SK-N-SH treated with all-trans-retinoic acid at 6 μM for 48 hours (cell line): Measurements from ENCODE around the gene KCP.

Experiments used
- ATAC-seq: fragments of 200-7000 bp; cut with Tn5 transposase; 3 replicates; pipeline ENCODE4 v1.9.1; 2020; ENCODE audit warnings: mild to moderate bottlenecking, moderate library complexity
- ARNTL ChIP-seq: fragments of 450-650 bp; formaldehyde crosslinking; IDR thresholded peaks from 2 replicates; pipeline ENCODE4 v1.5.0; 2020; ENCODE audit warnings: low read depth, mild to moderate bottlenecking, moderate library complexity, borderline replicate concordance
- CSDC2 ChIP-seq: fragments of 250-450 bp; sonication (Bioruptor Pico); IDR thresholded peaks from 2 replicates; pipeline ENCODE4 v1.5.0; 2020; ENCODE audit warnings: mild to moderate bottlenecking, moderate library complexity
- ESRRG ChIP-seq: fragments of 250-450 bp; sonication (Bioruptor Pico); IDR thresholded peaks from 2 replicates; pipeline ENCODE4 v1.6.1; 2021; ENCODE audit warnings: mild to moderate bottlenecking
- OSR1 ChIP-seq: fragments of 250-450 bp; sonication (Bioruptor Pico); IDR thresholded peaks from 2 replicates; pipeline ENCODE4 v1.8.0; 2022; ENCODE audit warnings: moderate library complexity, mild to moderate bottlenecking, inconsistent platforms
- PPARA ChIP-seq: fragments of 250-450 bp; sonication (Bioruptor Pico); IDR thresholded peaks from 2 replicates; pipeline ENCODE4 v1.5.0; 2020; ENCODE audit warnings: mild to moderate bottlenecking, borderline replicate concordance
- SNAI2 ChIP-seq: fragments of 250-450 bp; sonication (Bioruptor Pico); IDR thresholded peaks from 2 replicates; pipeline ENCODE4 v1.5.0; 2020; ENCODE audit warnings: mild to moderate bottlenecking, moderate library complexity
- TCF4 ChIP-seq: fragments of 250-450 bp; sonication (Bioruptor Pico); IDR thresholded peaks from 2 replicates; pipeline ENCODE4 v1.8.0; 2021; ENCODE audit warnings: mild to moderate bottlenecking, moderate library complexity, borderline replicate concordance
- ZC3H10 ChIP-seq: fragments of 250-450 bp; sonication (Bioruptor Pico); IDR thresholded peaks from 2 replicates; pipeline ENCODE4 v1.5.1; 2021; ENCODE audit warnings: mild to moderate bottlenecking, moderate library complexity
- ZNF565 ChIP-seq: fragments of 450-650 bp; formaldehyde crosslinking; conservative IDR thresholded peaks from 2 replicates; pipeline ENCODE4 v1.5.0; 2020; ENCODE audit warnings: low read depth, mild to moderate bottlenecking, moderate library complexity
- ZNF8 ChIP-seq: fragments of 450-650 bp; formaldehyde crosslinking; IDR thresholded peaks from 2 replicates; pipeline ENCODE4 v1.5.0; 2020; ENCODE audit warnings: mild to moderate bottlenecking, moderate library complexity
- TF ChIP-seq, protein P1 (sequence below): fragments of 250-450 bp; sonication (Bioruptor Pico); IDR thresholded peaks from 2 replicates; pipeline ENCODE4 v1.5.1; 2021; ENCODE audit warnings: mild to moderate bottlenecking, moderate library complexity
- TF ChIP-seq, protein P2 (sequence below): fragments of 250-450 bp; sonication (Bioruptor Pico); IDR thresholded peaks from 2 replicates; pipeline ENCODE4 v1.5.0; 2020; ENCODE audit warnings: mild to moderate bottlenecking, moderate library complexity
- TF ChIP-seq, protein P3 (sequence below): fragments of 250-450 bp; sonication (Bioruptor Pico); IDR thresholded peaks from 2 replicates; pipeline ENCODE4 v1.5.1; 2020; ENCODE audit warnings: low read depth, mild to moderate bottlenecking, moderate library complexity
- TF ChIP-seq, protein P4 (sequence below): fragments of 250-450 bp; sonication (Bioruptor Pico); IDR thresholded peaks from 2 replicates; pipeline ENCODE4 v1.8.0; 2021; ENCODE audit warnings: low read depth, mild to moderate bottlenecking, moderate library complexity, borderline replicate concordance

The KCP gene

DNA sequence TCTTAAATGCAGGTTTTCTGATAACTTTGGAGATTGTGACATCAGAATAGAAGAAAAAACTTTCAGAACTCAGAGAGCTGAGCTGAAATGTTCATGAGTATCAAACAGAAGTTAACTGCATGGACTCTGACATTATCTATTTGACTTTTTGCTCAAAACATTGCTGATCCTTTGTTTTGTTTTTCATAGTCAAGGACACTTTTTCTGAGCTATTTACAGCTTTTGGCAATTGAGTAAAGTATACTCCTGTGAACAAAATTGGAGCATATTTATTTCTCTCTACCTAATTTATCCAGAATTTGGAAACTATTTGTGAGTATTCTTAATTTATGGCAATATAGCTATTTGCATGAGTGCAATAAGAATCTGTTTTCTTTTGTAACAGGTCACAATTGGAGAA lies 11.1 kb downstream of the KCP start:
- TF ChIP-seq ZNF565 (CRISPR knock-in tag) (no peak), SNAI2 (CRISPR knock-in tag) (no peak), PPARA (CRISPR knock-in tag) (no peak), OSR1 (CRISPR knock-in tag) (no peak), CSDC2 (CRISPR knock-in tag) (no peak), ESRRG (CRISPR knock-in tag) (no peak), ARNTL (no peak), TCF4 (CRISPR knock-in tag) (no peak)
- TF ChIP-seq, protein P1, sequence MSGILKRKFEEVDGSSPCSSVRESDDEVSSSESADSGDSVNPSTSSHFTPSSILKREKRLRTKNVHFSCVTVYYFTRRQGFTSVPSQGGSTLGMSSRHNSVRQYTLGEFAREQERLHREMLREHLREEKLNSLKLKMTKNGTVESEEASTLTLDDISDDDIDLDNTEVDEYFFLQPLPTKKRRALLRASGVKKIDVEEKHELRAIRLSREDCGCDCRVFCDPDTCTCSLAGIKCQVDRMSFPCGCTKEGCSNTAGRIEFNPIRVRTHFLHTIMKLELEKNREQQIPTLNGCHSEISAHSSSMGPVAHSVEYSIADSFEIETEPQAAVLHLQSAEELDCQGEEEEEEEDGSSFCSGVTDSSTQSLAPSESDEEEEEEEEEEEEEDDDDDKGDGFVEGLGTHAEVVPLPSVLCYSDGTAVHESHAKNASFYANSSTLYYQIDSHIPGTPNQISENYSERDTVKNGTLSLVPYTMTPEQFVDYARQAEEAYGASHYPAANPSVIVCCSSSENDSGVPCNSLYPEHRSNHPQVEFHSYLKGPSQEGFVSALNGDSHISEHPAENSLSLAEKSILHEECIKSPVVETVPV (CRISPR knock-in tag), result no peak
- TF ChIP-seq, protein P2, sequence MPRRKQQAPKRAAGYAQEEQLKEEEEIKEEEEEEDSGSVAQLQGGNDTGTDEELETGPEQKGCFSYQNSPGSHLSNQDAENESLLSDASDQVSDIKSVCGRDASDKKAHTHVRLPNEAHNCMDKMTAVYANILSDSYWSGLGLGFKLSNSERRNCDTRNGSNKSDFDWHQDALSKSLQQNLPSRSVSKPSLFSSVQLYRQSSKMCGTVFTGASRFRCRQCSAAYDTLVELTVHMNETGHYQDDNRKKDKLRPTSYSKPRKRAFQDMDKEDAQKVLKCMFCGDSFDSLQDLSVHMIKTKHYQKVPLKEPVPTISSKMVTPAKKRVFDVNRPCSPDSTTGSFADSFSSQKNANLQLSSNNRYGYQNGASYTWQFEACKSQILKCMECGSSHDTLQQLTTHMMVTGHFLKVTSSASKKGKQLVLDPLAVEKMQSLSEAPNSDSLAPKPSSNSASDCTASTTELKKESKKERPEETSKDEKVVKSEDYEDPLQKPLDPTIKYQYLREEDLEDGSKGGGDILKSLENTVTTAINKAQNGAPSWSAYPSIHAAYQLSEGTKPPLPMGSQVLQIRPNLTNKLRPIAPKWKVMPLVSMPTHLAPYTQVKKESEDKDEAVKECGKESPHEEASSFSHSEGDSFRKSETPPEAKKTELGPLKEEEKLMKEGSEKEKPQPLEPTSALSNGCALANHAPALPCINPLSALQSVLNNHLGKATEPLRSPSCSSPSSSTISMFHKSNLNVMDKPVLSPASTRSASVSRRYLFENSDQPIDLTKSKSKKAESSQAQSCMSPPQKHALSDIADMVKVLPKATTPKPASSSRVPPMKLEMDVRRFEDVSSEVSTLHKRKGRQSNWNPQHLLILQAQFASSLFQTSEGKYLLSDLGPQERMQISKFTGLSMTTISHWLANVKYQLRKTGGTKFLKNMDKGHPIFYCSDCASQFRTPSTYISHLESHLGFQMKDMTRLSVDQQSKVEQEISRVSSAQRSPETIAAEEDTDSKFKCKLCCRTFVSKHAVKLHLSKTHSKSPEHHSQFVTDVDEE (CRISPR knock-in tag), result no peak
- TF ChIP-seq, protein P3, sequence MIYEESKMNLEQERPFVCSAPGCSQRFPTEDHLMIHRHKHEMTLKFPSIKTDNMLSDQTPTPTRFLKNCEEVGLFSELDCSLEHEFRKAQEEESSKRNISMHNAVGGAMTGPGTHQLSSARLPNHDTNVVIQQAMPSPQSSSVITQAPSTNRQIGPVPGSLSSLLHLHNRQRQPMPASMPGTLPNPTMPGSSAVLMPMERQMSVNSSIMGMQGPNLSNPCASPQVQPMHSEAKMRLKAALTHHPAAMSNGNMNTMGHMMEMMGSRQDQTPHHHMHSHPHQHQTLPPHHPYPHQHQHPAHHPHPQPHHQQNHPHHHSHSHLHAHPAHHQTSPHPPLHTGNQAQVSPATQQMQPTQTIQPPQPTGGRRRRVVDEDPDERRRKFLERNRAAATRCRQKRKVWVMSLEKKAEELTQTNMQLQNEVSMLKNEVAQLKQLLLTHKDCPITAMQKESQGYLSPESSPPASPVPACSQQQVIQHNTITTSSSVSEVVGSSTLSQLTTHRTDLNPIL (CRISPR knock-in tag), result no peak
- TF ChIP-seq, protein P4, sequence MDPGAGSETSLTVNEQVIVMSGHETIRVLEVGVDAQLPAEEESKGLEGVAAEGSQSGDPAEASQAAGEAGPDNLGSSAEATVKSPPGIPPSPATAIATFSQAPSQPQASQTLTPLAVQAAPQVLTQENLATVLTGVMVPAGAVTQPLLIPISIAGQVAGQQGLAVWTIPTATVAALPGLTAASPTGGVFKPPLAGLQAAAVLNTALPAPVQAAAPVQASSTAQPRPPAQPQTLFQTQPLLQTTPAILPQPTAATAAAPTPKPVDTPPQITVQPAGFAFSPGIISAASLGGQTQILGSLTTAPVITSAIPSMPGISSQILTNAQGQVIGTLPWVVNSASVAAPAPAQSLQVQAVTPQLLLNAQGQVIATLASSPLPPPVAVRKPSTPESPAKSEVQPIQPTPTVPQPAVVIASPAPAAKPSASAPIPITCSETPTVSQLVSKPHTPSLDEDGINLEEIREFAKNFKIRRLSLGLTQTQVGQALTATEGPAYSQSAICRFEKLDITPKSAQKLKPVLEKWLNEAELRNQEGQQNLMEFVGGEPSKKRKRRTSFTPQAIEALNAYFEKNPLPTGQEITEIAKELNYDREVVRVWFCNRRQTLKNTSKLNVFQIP (CRISPR knock-in tag), result no peak
- no peak for ATAC-seq

DNA sequence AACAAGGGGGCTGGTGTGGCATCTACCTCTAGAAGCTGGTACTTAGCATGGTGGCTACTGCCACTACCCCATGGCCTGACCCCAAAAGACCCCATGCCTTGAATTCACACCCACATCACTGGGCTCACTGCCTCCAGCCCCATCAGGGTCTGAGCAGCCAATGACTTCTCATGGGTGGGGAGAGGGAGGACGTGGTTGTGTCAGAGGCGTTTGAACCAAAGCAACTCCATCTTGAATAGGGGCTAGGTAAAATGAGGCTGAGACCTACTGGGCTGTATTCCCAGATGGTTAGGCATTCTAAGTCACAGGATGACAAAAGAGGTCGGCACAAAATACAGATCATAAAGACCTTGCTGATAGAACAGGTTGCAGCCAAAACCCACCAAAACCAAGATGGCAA lies 15.2 kb downstream of the KCP start:
- ATAC-seq, result no peak
- TF ChIP-seq, protein P3 (CRISPR knock-in tag), result no peak

DNA sequence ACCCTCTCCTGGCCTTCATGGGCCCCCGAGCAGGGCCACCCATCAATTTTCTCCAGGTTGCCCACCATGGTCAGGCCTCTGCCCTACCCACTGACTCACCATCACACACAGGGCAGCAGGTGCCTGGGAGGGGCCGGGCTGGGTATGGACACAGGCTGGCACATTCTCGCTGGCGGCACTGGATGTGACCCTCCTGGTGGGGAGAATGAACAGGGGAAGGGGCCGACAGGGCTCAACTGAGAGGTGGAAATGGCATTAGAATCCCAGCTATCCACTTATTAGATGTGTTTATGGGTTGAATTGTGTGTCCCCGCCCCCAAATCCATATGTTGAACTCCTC lies 16.4 kb downstream of the KCP start:
- ATAC-seq, result no peak

More for the DNA sequence above, 16.4 kb downstream of the KCP start:
- TF ChIP-seq CSDC2 (CRISPR knock-in tag) (no peak), ZNF8 (CRISPR knock-in tag) (no peak), ZC3H10 (CRISPR knock-in tag) (no peak)
- TF ChIP-seq, protein P4 (CRISPR knock-in tag), result no peak
- TF ChIP-seq, protein P1 (CRISPR knock-in tag), result no peak
